ENCODE data around the gene APEH.

The APEH gene

GRCh38 chr3:49712631-49713317 lies 38.6 kb downstream of the APEH start:
- no peak for DNase-seq (ENCODE audit: low read depth in 2 of 2)

- no peak for DNase-seq (ENCODE audit: low read depth in 2 of 2)
Measured at GRCh38 chr3:49713336-49714105, 39.4 kb downstream of the APEH start.

- DNase-seq (ENCODE audit: low read depth in 2 of 2): no peak
Measured at GRCh38 chr3:49714728-49715550, 40.8 kb downstream of the APEH start.

- DNase-seq (ENCODE audit: low read depth in 2 of 2): no peak
Measured at GRCh38 chr3:49715611-49716121, 41.5 kb downstream of the APEH start.

GRCh38 chr3:49716169-49716568 lies 42.0 kb downstream of the APEH start:
- no peak for DNase-seq (ENCODE audit: low read depth in 2 of 2)

GRCh38 chr3:49716691-49717210 lies 42.6 kb downstream of the APEH start:
- no peak for DNase-seq (ENCODE audit: low read depth in 2 of 2)

- DNase-seq (ENCODE audit: low read depth in 2 of 2): no peak
Measured at GRCh38 chr3:49717211-49717958, 43.2 kb downstream of the APEH start.

- DNase-seq (ENCODE audit: low read depth in 2 of 2): no peak
Measured at GRCh38 chr3:49717959-49718857, 44.1 kb downstream of the APEH start.

- no peak for DNase-seq (ENCODE audit: low read depth in 2 of 2)
Measured at GRCh38 chr3:49718858-49719213, 44.7 kb downstream of the APEH start.

- DNase-seq (ENCODE audit: low read depth in 2 of 2): peak; percentile 78 to 93
Measured at GRCh38 chr3:49719214-49719884, 45.2 kb downstream of the APEH start, which contains the start of gene AMIGO3. Gene AMIGO3 (minus strand): TSS chr3:49719684. CDS start chr3:49719465, 219 bp downstream.

- DNase-seq (ENCODE audit: low read depth in 2 of 2): no peak
Measured at GRCh38 chr3:49720855-49721595, 46.9 kb downstream of the APEH start.

GRCh38 chr3:49721596-49721895 lies 47.4 kb downstream of the APEH start:
- DNase-seq (ENCODE audit: low read depth in 2 of 2): no peak

GRCh38 chr3:49721896-49722781 lies 48.0 kb downstream of the APEH start:
- DNase-seq (ENCODE audit: low read depth in 2 of 2): no peak

GRCh38 chr3:49722896-49723295 lies 48.7 kb downstream of the APEH start:
- DNase-seq (ENCODE audit: low read depth in 2 of 2): no peak

- peak; percentile 20 to 56 for DNase-seq (ENCODE audit: low read depth in 2 of 2)
Measured at GRCh38 chr3:49723296-49723627, 49.1 kb downstream of the APEH start.

- peak; percentile 85 to 91 for DNase-seq (ENCODE audit: low read depth in 2 of 2)
Measured at GRCh38 chr3:49723628-49724551, 49.7 kb downstream of the APEH start, which contains the start of gene GMPPB. Gene GMPPB (minus strand): TSS chr3:49723951. CDS start chr3:49723726, 225 bp downstream.

GRCh38 chr3:49724586-49724985 lies 50.4 kb downstream of the APEH start:
- no peak for DNase-seq (ENCODE audit: low read depth in 2 of 2)

Data from stimulated activated CD4-positive, alpha-beta T cell treated with anti-CD3 and anti-CD28 coated beads, Interleukin-12 subunit alpha, Interleukin-12 subunit beta, amount 100 ng/mL, for 24 hours (primary cell).